Endothelial cell of umbilical vein (primary cell): ENCODE results near the gene MFAP2. TPM values are rescaled to one million over a fixed set of nuclear protein-coding genes. Genes with fewer than 3 reads are reported as not detected.

Experiments
- BruUV-seq: library from RNA; stranded (reverse); fragments of 400-500 nt; replicated peaks from 2 replicates; lab custom pipeline; 2021; lab: Mats Ljungman, UMichigan
- CTCF ChIA-PET: fragments of 300-600, 350-600 bp; sonication (Branson Sonifier 250); formaldehyde crosslinking; loops from one replicate; lab custom pipeline; 2021; ENCODE audit warnings: antibody characterized with exemption, inconsistent platforms; lab: Charles Lee
- POLR2A ChIA-PET: fragments of 300-600, 350-600 bp; sonication (Branson Sonifier 250); formaldehyde crosslinking; loops from one replicate; lab custom pipeline; 2021; ENCODE audit warnings: antibody characterized with exemption, inconsistent platforms; lab: Charles Lee
- DNase-seq: peaks from one replicate; pipeline ENCODE4 v3.0.0-alpha.2; 2011; ENCODE audit warnings: low read depth, low spot score
- FAIRE-seq: peaks from 2 replicates; lab custom pipeline; 2011; peaks lifted over from hg19 to GRCh38; lab: Jason Lieb, UNC
- H2AFZ ChIP-seq: 2 replicates; pipeline ENCODE4 v1.6.0; 2012; ENCODE audit warnings: low read depth, low read length, control low read depth, inconsistent platforms
- H3K27ac ChIP-seq: 2 replicates; pipeline ENCODE4 v1.5.1; 2011; ENCODE audit warnings: low read depth, mild to moderate bottlenecking, control low read depth, low read length, moderate library complexity; ENCODE audit not compliant: insufficient read depth
- H3K27me3 ChIP-seq, 2 experiments: 2 replicates each; pipeline versions ENCODE4 v1.6.0 to v1.6.1; 2011; ENCODE audit warnings: low read length in 2 of 2, mixed read lengths in 1 of 2; ENCODE audit not compliant: control insufficient read depth in 2 of 2, insufficient read depth in 2 of 2
- H3K36me3 ChIP-seq, 2 experiments: 2 replicates in 1 of 2; 3 replicates in 1 of 2; pipeline ENCODE4 v1.5.1; 2011; ENCODE audit warnings: low read length in 2 of 2, mild to moderate bottlenecking in 1 of 2, moderate library complexity in 1 of 2; ENCODE audit not compliant: control insufficient read depth in 2 of 2, insufficient read depth in 2 of 2; ENCODE audit errors: extremely low read depth in 1 of 2
- H3K4me1 ChIP-seq: 3 replicates; pipeline ENCODE4 v1.5.1; 2011; ENCODE audit warnings: mild to moderate bottlenecking, low read length; ENCODE audit not compliant: control insufficient read depth, insufficient read depth; ENCODE audit errors: extremely low read depth
- H3K4me2 ChIP-seq: 2 replicates; pipeline ENCODE4 v1.6.1; 2011; ENCODE audit warnings: low read length, control low read depth, mixed read lengths; ENCODE audit not compliant: insufficient read depth
- H3K4me3 ChIP-seq, 3 experiments: fragments of 200-600 bp in 1 of 3; sonication (generic), shearing (Covaris generic) in 1 of 3; replicated peaks in 1 of 3; 2 replicates each; pipeline ENCODE4 v1.5.1; 2011 to 2016; ENCODE audit warnings: control low read depth in 3 of 3, low read length in 3 of 3, mild to moderate bottlenecking in 2 of 3, inconsistent platforms in 1 of 3, low read depth in 1 of 3, moderate library complexity in 1 of 3; ENCODE audit not compliant: insufficient read depth in 1 of 3
- H3K79me2 ChIP-seq: 2 replicates; pipeline ENCODE4 v1.6.0; 2012; ENCODE audit warnings: low read length, inconsistent platforms; ENCODE audit not compliant: control insufficient read depth, insufficient read depth
- H3K9ac ChIP-seq: replicated peaks from 2 replicates; pipeline ENCODE3; 2011; ENCODE audit warnings: low read length, control low read depth; ENCODE audit not compliant: insufficient read depth; ENCODE audit errors: extremely low read depth
- H3K9me1 ChIP-seq: replicated peaks from 3 replicates; pipeline ENCODE4 v1.6.0; 2011; ENCODE audit warnings: mild to moderate bottlenecking, low read length; ENCODE audit not compliant: control insufficient read depth, insufficient read depth; ENCODE audit errors: extremely low read depth
- H3K9me3 ChIP-seq: replicated peaks from 2 replicates; pipeline ENCODE4 v1.5.1; 2012; ENCODE audit warnings: low read length, inconsistent platforms; ENCODE audit not compliant: control insufficient read depth, insufficient read depth
- H4K20me1 ChIP-seq: replicated peaks from 2 replicates; pipeline ENCODE3; 2011; ENCODE audit warnings: mild to moderate bottlenecking, low read length; ENCODE audit not compliant: control insufficient read depth, insufficient read depth; ENCODE audit errors: extremely low read depth
- EZH2 ChIP-seq: IDR thresholded peaks from 2 replicates; pipeline ENCODE4 v1.6.1; 2012; ENCODE audit warnings: borderline replicate concordance, low read depth, mild to moderate bottlenecking, moderate library complexity, low read length, inconsistent platforms; ENCODE audit not compliant: severe bottlenecking
- GATA2 ChIP-seq: IDR thresholded peaks from 2 replicates; pipeline ENCODE4 v1.7.0; 2011; ENCODE audit warnings: low read depth, mild to moderate bottlenecking, moderate library complexity, mixed read lengths, low read length; ENCODE audit not compliant: insufficient read length, insufficient read depth
- MYC ChIP-seq: IDR thresholded peaks from one replicate; pipeline ENCODE4 v1.6.1; 2011; ENCODE audit warnings: mild to moderate bottlenecking, low read depth, low read length
- dilution Hi-C: fragments of 300-500 bp; cut with MboI; formaldehyde crosslinking; loops from one replicate; pipeline ENCODE4 v1.15.0; 2019; ENCODE audit warnings: low sequenced_read_pairs; ENCODE audit not compliant: extremely low pct_ligation_motif_present
- intact Hi-C: fragments of 100-400 bp; cut with micrococcal nuclease; formaldehyde crosslinking; loops from one replicate; pipeline ENCODE4 v1.10.0; 2022
- polyA plus RNA-seq, 4 experiments: library from polyadenylated mRNA; depleted of rRNA in 3 of 4; stranded (reverse) in 3 of 4; unstranded in 1 of 4; fragments of >200 nt; gene quantifications; 2 replicates each; pipeline versions ENCODE4 v1.2.1 to v1.2.3, GENCODE V29; 2011 to 2012; ENCODE audit warnings: missing spikeins in 1 of 4
- total RNA-seq: library from RNA; stranded (reverse); gene quantifications from 2 replicates; pipeline ENCODE4 v1.2.3, GENCODE V29; 2021
- TF ChIP-seq, protein P1 (sequence below): IDR thresholded peaks from 2 replicates; pipeline ENCODE4 v1.6.1; 2011; ENCODE audit not compliant: insufficient read depth, insufficient read length

Gene MFAP2
- total and polyA plus RNA-seq, 2 donors (not counting 3 experiments of a cell fraction or from before 2014, with no cell fraction given): 37.9 to 138 TPM

DNA sequence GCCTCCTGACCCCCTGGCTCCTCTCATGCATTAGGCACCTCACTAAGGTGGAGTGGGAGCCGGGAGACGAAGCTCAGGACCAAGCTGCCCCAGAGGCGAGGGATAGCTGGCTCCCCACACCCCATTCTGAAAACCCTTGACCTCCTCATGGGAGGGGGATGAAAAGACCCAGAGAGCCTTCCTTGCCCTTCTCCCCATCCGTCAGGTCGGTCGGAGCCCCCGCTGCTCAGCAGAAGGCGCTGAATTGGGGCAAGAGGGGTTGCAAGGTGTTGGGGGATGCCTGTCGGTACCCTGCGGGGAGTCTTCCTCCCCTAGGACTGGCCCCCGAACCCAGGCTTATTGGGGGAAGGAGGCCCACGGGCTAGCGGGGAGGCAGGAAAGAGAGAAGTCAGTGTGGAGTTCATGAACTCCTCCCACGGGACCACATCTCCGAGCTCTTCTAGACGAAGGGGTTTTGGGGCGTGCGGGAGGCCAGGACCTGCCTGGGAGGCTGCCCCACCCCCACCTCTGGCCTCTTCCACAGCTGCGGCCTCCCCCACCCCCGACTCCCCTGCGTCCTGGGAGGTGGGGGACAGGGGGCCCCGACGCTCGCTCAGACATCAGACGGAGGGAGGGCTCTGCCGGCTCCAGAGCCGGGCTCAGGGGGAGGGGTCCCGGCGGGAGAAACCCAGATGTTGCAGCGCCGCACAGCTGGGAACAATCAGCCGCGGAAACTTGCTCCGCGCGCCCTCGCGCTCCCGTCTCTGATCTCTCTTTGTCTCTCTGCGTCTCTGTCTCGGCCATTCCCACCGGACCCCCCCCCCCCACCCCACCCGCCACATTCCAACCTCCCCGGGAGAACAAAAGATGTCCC is 719 bp downstream of the MFAP2 start:
- no peaks in the 10 kb centered on the region for H3K79me2 ChIP-seq
- ChIA-PET POLR2A (interaction anchor here (1.2 kb wide), 1 partner anchor 22 kb away, joined by 8 read pairs; no protein-coding TSS in a partner anchor), CTCF (interaction anchor here (0.8 to 4.5 kb wide), 4 partner anchors 8 to 28 kb away, joined by 3 to 25 read pairs (median 10); no protein-coding TSS in a partner anchor)
- intact Hi-C loops (no loop called here), dilution Hi-C loops (no loop called here)
- H3K9ac ChIP-seq: peak overlapping the region; percentile 58
- no peaks in the 10 kb centered on the region for H3K27me3 ChIP-seq
- H3K9me1 ChIP-seq: no peaks in the 10 kb centered on the region
- peaks cover 0 to 22% of the 10 kb centered on the region in 2 experiments for H3K36me3 ChIP-seq
- H3K4me3 ChIP-seq: peak overlapping the region; percentile 33 to 72 (median 52)
- peak overlapping the region; percentile 34 for H3K4me2 ChIP-seq
- peak overlapping the region; percentile 52 for H2AFZ ChIP-seq
- DNase-seq: no peak
- no peaks in the 10 kb centered on the region for H3K9me3 ChIP-seq
- no peak for TF ChIP-seq MYC
- no peak for TF ChIP-seq GATA2
- TF ChIP-seq EZH2: no peak
- TF ChIP-seq, protein P1, sequence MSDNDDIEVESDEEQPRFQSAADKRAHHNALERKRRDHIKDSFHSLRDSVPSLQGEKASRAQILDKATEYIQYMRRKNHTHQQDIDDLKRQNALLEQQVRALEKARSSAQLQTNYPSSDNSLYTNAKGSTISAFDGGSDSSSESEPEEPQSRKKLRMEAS: no peak
- no peak overlapping the region for H3K27ac ChIP-seq
- FAIRE-seq: no peak
- no peaks in the 10 kb centered on the region for H4K20me1 ChIP-seq
- H3K4me1 ChIP-seq: peaks cover 19% of the 10 kb centered on the region
- no TSS peak for BruUV-seq
